NCI-H1436 treated with DMSO at 0.1 percent for 48 hours (cell line): ENCODE measurements around the gene COX20.
"Not testable (repeated sequence)": the region's sequence is repeated elsewhere in the genome, so short reads cannot be mapped to it uniquely, and the experiment has no call there.

Experiments
- DNase-seq: peaks from one replicate; lab custom pipeline; 2025; lab: John Stamatoyannopoulos, UW

COX20 gene

DNA sequence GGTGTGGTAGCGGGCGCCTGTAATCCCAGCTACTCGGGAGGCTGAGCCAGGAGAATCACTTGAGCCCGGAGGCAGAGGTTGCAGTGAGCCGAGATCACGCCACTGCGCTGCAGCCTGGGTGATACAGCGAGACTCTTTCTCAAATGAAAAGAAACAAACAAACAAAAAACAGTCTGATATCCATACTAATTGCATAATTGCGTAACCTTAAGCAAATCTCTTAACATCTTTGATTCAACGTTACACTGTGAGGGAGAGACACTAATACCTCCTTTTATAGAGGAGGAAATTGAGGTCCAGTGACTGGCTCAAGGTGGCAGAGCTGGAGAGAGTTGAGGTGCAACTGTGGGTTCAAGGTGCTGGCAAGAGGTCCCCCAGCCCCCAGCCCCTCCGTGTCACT lies 12.6 kb upstream of the COX20 start:
- DNase-seq, result no peak

DNA sequence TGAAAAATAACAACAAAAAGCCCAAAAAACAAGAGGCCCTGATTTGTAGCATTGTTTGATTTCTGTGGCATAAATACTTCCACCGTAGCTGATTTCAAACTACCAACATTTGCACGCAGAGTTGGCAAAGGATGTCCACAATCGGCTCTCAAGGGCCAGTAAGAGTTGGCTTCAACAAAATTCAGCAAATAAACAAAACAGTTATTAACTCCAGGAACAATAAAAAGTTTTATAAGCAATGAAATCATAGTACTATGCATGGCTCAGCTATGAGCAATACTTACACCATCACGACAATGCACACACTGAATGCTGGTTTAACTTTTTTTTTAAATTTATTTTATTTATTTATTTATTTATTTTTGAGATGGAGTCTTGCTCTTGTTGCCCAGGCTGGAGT lies 8.7 kb upstream of the COX20 start:
- DNase-seq, result no peak

DNA sequence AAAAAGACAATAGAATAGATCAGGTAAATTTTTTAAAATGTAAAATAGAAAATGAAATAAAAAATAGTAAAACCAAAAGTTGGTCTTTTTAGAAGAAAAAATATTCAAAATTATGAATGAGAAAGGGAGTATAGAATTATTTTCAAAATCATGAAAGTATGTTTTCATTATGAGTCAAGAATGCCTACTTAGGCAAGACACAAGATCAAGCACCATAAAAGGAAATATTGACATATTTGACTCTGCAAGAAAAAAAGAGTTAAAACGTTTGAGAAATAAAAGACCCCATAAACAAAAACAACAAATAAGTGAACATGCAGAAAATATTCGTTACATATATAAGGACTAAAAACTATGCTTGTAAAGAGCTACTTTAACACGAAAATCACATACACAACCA lies 4.8 kb upstream of the COX20 start:
- no peak for DNase-seq

DNA sequence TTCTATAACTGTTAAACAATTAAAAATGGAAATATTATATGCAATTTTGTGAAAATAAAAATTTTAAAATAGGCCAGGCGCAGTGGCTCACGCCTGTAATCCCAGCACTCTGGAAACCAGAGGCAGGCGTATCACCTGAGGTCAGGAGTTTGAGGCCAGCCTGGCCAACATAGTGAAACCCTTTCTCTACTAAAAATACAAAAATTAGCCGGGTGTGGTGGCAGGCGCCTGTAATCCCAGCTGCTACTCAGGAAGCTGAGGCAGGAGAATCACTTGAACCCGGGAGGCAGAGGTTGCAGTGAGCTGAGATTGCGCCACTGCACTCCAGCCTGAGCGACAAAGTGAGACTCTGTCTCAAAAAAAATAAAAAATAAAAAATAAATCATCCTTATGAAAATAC lies 2.2 kb upstream of the COX20 start:
- not testable (repeated sequence) for DNase-seq

DNA sequence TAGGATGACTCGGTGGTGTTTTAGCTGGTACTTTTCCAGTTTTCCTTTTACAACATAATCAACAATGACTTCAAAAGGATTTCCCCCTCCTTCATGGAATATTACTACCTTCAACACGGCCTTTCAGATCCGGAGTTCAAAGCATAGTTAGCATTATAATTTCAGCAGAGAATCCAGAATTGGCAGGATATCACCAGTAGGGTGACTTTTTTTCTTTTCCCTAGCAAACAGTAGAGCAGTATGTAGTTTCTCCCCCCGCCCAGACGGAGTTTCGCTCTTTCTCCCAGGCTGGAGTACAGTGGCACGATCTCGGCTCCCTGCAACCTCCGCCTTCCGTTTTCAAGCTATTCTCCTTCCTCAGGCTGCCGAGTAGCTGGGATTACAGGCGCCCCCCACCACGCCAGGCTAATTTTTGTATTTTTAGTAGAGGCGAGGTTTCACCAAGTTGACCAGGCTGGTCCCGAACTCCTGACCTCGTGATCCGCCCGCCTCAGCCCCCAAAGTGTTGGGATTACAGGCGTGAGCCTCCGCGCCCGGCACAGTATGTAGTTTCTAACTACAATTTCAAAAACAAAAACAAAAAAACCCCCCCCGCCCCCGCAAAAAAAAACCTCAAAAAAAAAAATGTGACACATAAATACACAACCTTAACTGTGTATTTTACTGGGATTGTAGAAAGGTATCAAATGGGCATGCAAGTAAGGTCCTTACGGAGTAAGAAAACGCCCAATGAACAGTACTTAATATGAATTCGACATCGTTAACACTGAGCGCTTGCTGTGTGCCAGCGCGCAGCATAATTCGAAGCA lies 1.5 kb upstream of the COX20 start:
- DNase-seq, result peak; percentile 77

DNA sequence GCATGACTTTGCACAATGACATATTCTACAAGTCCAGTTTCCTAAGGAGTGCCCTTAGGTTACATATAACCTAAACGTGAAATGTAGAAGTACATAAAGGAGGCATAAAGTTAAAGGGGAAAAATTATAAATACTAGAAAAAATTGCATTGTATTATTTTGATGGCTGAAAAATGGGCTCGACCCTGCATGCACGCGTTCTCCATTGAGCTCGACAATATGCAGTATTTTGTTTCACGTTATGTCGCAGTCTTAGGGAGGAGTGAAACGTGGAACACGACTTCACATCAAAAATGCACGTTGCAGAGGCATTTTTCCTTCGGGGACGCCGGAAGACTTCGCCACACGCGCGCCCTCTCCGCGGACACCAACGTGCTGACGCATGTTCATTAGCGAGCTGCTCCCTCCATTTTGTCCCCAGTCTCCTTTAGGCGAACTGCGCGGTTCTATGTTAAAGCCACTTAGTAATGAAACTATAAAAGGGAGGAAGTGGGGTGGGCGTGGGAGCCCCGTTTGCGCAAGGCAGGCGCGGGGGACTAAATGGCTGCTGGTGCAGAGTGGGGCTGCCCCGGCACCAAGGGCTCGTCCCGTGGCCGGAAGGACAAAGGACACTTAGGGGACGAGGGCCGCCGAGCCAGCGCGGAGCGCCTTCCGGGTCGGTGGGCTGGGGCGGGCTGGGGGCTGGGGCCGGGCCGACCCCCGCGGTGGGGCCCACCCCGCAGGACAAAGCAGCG lies 749 bp upstream of the COX20 start:
- DNase-seq, result peak; percentile 83

DNA sequence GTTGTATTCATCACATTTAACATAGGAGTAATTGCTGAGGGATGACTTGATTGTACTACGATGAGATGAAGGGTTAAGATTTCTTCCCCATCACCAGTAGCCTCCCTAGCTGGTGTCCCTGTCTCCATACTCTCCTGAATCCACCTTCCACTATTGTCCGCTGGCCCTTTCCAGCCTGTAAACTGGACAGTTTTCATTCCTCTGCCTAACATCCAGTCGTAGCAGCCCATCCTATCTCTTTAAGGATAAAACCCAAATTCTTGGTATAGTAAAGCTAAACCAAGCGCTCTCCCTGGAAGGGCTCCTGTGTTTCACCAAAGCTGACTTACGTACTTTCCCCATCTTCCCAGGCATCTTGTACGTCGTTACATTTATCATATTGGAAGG lies 670 bp downstream of the COX20 start:
- no peak for DNase-seq

DNA sequence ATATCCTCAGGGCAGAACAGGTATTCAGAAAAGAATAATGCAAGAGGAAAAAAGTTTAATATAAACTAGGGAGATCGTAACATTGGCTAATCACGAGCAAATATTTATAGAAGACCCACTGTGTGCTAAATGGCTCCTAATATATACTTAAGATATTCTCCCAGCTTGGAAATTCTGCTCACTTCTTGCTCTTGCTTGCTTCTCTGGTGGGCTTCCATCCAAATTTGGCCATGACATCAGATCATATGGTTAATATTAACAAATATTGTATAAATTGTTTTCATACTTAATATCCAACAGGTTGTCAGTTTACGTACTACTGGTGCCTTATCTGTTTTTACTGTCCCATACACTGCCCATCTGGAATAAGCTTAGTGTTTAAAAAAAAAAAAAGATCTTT lies 1.1 kb downstream of the COX20 start:
- no peak for DNase-seq

DNA sequence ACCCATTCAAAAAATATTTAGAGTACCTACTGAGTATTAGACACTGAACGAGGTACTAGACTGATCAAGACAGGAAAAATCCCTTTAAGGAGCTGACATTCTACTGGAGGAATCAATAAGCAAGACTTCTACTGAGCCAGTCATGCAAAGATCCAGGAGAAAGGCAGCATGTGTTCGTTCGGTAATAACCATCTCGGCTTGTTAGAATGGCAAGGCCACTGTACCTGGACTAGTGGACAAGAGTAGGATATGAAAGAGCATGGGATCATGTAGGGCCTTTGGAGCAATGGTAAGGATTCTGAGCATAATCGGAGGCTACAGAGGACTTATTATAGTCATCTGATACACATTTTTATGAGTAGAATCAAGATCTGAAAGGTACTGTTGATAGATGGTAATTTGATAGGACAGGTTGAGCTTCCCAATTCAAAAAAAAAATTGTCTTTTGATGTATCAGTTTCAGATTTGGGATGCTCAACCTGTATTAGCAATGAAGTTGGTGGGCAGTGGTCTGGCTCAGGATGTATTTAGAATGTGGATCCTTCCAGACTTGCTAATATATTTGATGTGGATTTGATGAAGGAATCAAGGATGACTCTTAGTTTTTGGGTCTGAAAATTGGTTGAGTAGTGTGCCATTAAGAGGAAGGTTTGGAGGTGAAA lies 2.3 kb downstream of the COX20 start:
- no peak for DNase-seq

DNA sequence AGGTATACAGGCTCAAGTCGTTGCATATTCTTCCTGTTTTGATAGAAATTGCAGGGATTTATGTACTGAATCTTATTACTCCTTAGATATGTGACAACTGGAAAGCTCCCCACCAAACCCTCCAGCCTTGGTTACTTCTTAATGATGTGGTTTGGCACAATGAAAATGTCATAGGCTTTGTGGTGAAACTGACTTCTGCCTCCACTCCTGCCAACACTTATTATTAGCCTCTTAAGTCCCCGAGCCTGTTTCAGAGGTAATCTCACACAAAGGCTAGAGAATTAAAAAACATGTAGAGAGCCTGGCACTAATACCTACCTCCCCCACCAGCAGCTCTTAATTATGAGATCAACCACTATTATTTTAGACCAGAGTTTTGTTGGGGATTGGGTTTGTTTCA lies 4.2 kb downstream of the COX20 start:
- DNase-seq, result no peak

DNA sequence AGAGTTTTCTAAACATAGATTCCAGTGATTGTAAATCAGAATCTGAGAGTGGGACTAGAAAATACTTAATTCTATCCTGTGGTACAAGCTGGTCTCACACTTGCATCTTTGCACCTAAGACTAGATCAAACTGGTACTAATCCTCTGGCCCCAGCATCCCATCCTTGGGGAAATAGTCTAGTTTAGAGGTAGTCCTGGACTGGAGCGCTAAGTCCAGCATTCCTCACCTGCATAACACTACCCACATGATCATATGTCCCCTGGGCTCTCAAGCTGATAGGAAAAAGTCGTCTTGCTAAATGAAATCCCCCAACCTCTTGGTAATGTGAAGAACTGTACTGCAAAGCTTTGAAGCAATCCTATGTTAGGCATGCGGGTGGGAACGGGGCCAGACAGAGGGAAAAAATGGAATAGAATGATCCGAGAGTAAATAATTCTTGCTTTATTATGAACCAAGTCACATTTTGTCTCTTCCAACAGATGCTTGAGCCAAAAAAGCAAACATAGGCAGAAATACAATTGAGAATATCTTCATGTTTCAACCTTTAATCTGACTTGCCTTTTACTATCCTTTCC lies 4.8 kb downstream of the COX20 start:
- DNase-seq, result no peak

DNA sequence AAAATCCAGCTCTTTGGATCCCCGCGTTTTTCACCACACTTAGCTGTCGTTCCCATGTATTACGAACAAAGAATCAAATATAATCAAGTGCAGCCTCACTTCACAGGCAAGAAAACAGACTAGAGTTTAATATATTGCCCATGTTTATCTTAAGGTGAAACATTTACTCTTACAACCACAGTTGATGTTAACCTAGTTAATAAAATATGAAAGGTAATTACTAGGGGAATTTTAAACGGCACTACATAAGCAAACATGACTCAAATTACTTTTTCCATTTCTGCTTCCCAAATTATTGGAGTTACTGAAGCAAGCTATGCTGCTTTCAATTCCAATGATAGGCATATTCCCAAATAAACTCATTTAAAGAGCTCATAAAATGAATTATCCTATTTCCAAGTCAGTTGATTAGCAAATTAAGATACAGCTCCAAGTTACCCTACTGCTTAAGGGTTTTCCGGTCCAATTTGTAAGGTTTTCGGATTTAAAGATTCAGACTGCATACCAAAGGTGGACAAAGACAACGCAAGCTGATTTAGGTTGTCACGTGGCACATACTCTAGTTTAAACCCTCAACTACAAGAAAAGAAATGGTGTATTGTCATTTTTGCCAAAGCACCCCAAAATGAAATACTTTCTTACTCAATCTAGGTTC lies 5.9 kb downstream of the COX20 start:
- no peak for DNase-seq

DNA sequence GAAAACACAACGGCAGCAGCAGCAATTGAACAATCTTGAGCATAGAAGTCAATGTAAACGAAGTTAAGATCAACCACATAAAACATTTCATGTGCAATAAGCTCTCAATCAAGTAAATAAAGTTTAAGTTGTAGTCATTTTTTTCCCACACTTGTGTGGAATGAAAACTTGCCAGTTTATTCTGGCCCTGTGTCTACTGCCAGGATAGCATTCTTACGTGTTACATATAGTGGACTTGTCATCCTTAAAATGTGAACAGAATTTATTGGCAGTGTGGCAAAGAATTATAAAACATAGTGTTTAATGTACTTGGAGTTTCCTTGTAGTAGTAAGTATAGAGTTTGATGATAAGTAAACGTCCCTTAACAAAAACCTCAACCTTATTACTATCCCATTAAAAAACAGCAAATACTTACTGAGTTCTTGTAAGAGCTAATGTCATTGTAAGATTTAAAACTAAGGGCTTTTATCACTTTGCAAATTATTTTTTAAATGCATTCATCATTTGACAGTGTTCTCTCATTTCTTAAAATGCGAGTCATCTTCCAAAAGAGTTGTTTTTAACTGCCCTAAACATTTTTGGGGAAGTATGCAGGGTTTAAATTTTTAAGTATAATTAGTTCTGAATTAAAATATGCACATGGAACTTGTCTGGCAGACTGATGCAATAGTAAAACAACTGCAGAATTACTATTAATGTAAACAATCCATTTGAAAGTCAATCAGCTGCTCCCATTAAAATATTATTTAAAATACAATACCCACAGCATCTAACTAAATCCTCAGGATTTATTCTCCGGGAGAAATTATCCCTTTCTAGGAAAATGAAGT lies 7.9 kb downstream of the COX20 start:
- DNase-seq, result no peak

DNA sequence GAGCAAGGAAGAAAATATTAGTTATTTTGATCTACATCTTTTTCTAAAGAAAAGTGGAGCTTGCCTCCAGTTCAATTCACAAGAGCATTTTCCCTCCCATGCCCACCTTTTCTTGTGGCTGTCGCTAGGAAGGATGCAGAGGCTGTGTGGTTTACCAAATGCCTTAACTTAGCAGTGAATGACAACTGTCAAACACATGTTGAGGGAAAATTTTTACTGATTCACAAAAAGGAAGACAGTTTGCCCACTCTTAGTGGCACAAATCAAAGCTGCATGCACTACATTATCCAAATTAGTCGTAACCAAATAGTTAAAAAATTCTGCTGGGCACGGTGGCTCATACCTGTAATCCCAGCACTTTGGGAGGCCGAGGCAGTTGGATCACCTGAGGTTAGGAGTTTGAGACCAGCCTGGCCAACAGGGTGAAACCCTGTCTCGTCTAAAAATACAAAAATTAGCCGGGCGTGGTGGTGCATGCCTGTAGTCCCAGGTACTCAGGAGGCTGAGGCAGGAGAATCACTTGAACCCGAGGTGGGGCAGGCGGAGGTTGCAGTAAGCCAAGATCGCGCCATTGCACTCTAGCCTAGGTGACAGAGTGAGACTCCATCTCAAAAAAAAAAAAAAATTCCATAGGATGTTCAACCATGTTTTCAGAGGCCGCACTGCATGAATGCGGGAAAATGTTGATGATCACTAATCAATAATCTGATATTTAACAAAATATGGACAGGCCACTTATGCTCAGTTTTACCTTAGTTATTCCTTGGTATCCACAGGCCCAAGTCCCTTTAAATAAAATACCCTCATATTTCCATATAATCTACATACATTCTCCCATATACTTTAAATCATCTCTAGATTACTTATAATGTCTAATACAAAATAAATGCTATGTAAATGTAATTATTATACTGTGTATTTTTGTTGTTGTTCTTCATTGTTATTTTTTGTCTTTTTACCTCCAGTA lies 9.0 kb downstream of the COX20 start:
- DNase-seq, result no peak

DNA sequence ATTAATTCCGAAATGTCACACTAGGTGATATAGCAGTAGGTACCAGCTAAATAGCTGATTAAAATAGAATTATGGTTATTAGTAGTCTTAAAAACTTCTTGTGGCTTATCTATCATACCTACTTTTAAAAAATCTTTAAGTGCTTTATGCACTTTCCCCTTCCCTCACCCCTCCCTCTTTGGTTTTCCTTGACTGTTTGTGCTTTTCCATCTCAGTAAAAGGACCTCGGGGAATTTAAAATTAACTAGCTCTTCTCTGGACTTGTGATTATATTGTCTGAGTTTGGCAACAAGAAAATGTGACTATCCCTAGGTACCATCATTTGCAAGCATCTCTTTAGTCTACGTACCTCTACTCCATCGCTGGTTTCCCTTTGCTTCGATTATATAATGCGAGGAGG lies 11.2 kb downstream of the COX20 start:
- DNase-seq, result no peak

DNA sequence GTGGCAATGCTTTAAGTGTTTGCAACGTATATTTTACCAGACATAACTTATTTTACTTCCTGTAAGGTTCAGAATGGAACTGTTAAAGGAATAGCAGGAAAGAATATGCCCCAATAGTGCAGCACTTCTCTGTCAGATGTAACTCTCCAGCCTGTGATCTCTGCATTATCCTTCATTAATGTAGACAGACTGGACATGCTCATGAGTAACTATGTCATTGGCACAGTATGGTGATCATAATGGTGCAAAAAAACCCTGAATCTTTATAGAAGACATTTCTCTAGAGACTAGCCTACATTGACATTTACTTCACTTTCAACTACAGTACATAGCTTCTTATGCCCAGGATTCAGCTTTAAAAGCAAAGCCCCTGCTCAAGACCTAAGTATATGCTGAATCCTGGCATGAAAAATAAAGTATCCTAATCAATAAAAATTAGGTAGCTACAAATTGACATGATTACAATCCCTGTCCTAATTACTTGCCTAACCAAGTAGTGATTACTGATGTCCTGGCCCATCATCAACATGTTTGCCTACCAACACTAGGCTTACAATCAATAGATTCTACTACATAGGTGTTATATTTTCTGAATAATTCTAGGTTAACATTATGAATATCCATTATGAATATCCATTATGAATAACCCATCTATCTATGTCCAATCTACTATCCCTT lies 13.9 kb downstream of the COX20 start:
- DNase-seq, result no peak

DNA sequence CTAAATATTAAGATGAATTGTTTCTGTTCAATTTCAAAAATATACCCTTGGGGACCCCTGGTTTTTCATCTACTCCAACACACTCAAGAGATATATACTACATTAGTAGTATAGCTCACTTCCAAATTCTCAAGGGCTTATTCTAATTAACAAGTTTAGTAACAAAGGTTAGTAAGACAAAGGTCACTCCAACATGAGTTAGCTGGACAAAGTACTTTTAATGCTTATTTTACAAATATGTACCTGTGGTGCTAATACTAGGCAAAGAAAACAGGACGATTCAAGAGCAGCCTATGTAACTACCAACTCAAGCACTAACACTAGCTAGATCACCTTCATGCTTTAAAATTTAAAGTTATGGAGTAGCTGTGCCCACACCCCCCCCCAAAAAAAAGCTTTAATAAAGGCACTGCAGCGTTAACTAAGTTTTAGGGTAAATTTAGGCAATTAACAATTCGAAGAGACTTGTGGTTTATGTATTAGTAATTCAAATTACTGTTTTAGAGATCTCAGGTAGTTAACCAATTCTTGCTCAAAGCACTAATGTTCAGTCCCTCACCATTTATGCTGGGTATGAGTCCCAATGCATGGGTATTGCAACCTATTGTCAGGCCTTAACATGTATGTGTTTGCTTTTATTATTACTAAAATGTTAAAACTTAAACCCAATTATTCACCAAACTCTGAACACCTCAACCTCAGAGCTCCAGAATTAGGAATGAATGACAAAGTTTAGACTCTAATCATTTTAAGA lies 14.8 kb downstream of the COX20 start:
- DNase-seq, result no peak

DNA sequence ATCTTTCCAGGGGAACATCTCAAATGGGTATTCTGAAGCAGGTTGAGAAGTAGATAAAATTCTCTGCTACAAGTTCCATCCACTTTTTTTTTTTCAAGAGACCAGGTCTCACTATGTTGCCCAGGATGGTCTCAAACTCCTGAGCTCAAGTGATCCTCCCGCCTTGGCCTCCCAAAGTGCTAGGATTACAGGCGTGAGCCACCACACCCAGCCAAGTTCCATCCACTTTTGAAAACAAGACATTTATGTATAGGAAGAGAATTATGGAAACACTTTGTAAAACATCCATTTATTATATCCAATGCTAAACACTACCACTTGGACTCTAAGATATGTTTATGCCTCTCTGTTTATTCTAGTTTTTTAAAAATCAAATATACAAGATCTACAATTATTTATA lies 15.4 kb downstream of the COX20 start:
- no peak for DNase-seq
